HepG2 (cell line): Measurements from ENCODE around the gene UQCRC1. TPM values are rescaled to one million over a fixed set of nuclear protein-coding genes. Genes with fewer than 3 reads are reported as not detected.

Experiments
- E2F1 ChIP-seq: sonication (generic); formaldehyde crosslinking; IDR thresholded peaks from 2 replicates; pipeline ENCODE4 v1.5.0; 2020; ENCODE audit warnings: missing genetic modification reagents
- GABPB1 ChIP-seq: IDR thresholded peaks from 2 replicates; pipeline ENCODE4 v1.6.1; 2016; ENCODE audit warnings: mild to moderate bottlenecking, missing genetic modification reagents, moderate library complexity, missing compliant biosample characterization
- GATAD2A ChIP-seq: IDR thresholded peaks from 2 replicates; pipeline ENCODE4 v1.6.1; 2016
- HIC2 ChIP-seq: sonication (generic); formaldehyde crosslinking; IDR thresholded peaks from 2 replicates; pipeline ENCODE4 v1.9.0; 2022; ENCODE audit warnings: low read depth, missing genetic modification reagents
- HOXA7 ChIP-seq: sonication (generic); formaldehyde crosslinking; IDR thresholded peaks from 2 replicates; pipeline ENCODE4 v1.8.1; 2022; ENCODE audit warnings: mild to moderate bottlenecking, missing genetic modification reagents, moderate library complexity
- JUND ChIP-seq: sonication (generic); formaldehyde crosslinking; IDR thresholded peaks from 2 replicates; pipeline ENCODE4 v1.8.0; 2022; ENCODE audit warnings: mild to moderate bottlenecking, missing genetic modification reagents
- KDM1A ChIP-seq: IDR thresholded peaks from 2 replicates; pipeline ENCODE4 v1.6.1; 2016; ENCODE audit warnings: missing compliant biosample characterization
- KDM4B ChIP-seq: sonication (generic); formaldehyde crosslinking; IDR thresholded peaks from 2 replicates; pipeline ENCODE4 v1.4.0; 2020; ENCODE audit warnings: missing genetic modification reagents
- NFKB2 ChIP-seq: sonication (generic); formaldehyde crosslinking; IDR thresholded peaks from 2 replicates; pipeline ENCODE4 v1.4.0; 2020; ENCODE audit warnings: missing genetic modification reagents, borderline replicate concordance
- NFKBIZ ChIP-seq: IDR thresholded peaks from 2 replicates; pipeline ENCODE4 v1.6.1; 2018; ENCODE audit warnings: missing genetic modification reagents, missing compliant biosample characterization
- XRCC5 ChIP-seq: fragments of 200-400 bp; formaldehyde crosslinking; optimal IDR thresholded peaks from 2 replicates; pipeline ENCODE3; 2017; ENCODE audit warnings: mild to moderate bottlenecking, low read length
- ZBTB1 ChIP-seq: sonication (generic); formaldehyde crosslinking; IDR thresholded peaks from 2 replicates; pipeline ENCODE4 v1.4.0; 2020; ENCODE audit warnings: missing genetic modification reagents, borderline replicate concordance
- ZNF205 ChIP-seq: IDR thresholded peaks from 2 replicates; pipeline ENCODE4 v1.6.1; 2018; ENCODE audit warnings: missing biosample characterization, missing genetic modification reagents
- ZNF253 ChIP-seq: sonication (generic); formaldehyde crosslinking; IDR thresholded peaks from 2 replicates; pipeline ENCODE4 v1.8.0; 2022; ENCODE audit warnings: mild to moderate bottlenecking, missing genetic modification reagents, borderline replicate concordance
- ZNF354B ChIP-seq: sonication (generic); formaldehyde crosslinking; IDR thresholded peaks from 2 replicates; pipeline ENCODE4 v1.8.0; 2022; ENCODE audit warnings: mild to moderate bottlenecking, missing genetic modification reagents
- ZNF484 ChIP-seq: sonication (generic); formaldehyde crosslinking; IDR thresholded peaks from 2 replicates; pipeline ENCODE4 v1.5.1; 2020; ENCODE audit warnings: mild to moderate bottlenecking, low read depth, missing genetic modification reagents, borderline replicate concordance
- ZNF597 ChIP-seq: sonication (generic); formaldehyde crosslinking; IDR thresholded peaks from 2 replicates; pipeline ENCODE4 v1.5.0; 2020; ENCODE audit warnings: missing genetic modification reagents
- polyA plus RNA-seq, 8 experiments: library from polyadenylated mRNA; depleted of rRNA in 3 of 8; stranded (reverse) in 7 of 8; unstranded in 1 of 8; fragments of >200 nt; fragmentation: Illumina TruSeq in 4 of 8; extraction: Trizol in 4 of 8; gene quantifications; 2 replicates each; pipeline versions ENCODE4 v1.2.1 to v1.2.3, GENCODE V29; 2011 to 2016; ENCODE audit warnings: low read depth in 4 of 8, missing spikeins in 1 of 8, mixed read lengths in 1 of 8; ENCODE audit not compliant: insufficient read depth in 1 of 8
- total RNA-seq, 5 experiments: library from RNA; depleted of rRNA; stranded (reverse); fragments of >200 nt; fragmentation: Illumina TruSeq; extraction: Trizol; gene quantifications; 2 replicates each; pipeline ENCODE4 v1.2.3, GENCODE V29; 2016; ENCODE audit warnings: low read depth in 1 of 5
- TF ChIP-seq, protein P1 (sequence below): sonication (generic); formaldehyde crosslinking; IDR thresholded peaks from 2 replicates; pipeline ENCODE4 v1.5.0; 2020; ENCODE audit warnings: mild to moderate bottlenecking, missing genetic modification reagents, borderline replicate concordance

UQCRC1 gene
- total and polyA plus RNA-seq, 2 of the 13 experiments (the other 11 are each of a cell fraction or from before 2014, with no cell fraction given), result 316 to 680 TPM

DNA sequence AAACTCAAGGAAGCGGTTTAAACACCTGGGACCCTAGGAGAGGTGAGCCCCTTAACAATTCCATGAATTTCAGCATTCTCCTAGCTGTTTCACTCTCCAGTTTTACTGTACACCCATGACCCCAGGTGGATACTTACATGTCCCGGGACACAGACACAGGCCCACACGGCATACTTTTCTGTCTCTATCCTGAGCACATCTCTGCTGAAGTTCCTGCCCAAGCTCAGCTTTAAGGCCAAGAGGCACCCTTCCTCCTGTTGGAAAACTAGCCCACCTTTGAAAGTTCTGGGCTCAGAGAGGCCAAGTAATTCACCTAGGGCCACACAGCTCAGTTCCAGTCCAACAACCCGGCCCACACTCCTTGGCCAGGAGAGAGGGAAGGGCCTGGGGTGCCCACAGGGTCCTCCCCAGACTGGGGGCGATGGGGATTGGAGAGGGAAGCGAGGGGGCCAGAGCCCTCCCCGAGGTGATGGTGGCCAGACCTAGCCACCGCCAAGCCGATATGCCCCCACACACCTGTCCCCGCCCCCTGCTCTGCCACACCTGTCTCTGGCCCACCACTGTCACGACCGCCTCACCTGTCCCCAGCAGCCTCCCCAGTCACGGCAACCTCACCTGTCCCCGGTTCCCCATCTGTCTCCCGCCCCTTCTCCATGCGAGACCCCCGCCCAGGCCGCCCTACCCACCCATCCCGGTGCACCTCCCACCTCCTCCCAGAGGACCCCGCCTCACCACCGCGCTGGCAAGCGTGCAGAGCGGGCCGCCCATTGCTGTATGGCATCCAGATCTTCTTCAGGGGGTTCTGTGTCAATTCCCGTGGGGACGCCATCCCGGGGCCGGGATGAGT, 53.3 kb downstream of the UQCRC1 start (continued):
- TF ChIP-seq ZNF354B (CRISPR knock-in tag) (0 out of 2 replicates have a peak, but pooled peaks have one; percentile 37), ZBTB1 (CRISPR knock-in tag) (no peak), ZNF205 (CRISPR knock-in tag) (no peak), NFKB2 (CRISPR knock-in tag) (peak; percentile 59; the same call in 1 of the 2 replicates), ZNF484 (CRISPR knock-in tag) (no peak), HOXA7 (no peak), GATAD2A (no peak), JUND (CRISPR knock-in tag) (0 out of 2 replicates have a peak, but pooled peaks have one; percentile 20), HIC2 (no peak), KDM4B (CRISPR knock-in tag) (no peak; the same call in 1 of the 2 replicates), KDM1A (CRISPR knock-in tag) (peak; percentile 69; the same call in 1 of the 2 replicates), ZNF597 (no peak), E2F1 (no peak), ZNF253 (CRISPR knock-in tag) (no peak), NFKBIZ (CRISPR knock-in tag) (no peak), XRCC5 (no peak), GABPB1 (CRISPR knock-in tag) (no peak)
- TF ChIP-seq, protein P1, sequence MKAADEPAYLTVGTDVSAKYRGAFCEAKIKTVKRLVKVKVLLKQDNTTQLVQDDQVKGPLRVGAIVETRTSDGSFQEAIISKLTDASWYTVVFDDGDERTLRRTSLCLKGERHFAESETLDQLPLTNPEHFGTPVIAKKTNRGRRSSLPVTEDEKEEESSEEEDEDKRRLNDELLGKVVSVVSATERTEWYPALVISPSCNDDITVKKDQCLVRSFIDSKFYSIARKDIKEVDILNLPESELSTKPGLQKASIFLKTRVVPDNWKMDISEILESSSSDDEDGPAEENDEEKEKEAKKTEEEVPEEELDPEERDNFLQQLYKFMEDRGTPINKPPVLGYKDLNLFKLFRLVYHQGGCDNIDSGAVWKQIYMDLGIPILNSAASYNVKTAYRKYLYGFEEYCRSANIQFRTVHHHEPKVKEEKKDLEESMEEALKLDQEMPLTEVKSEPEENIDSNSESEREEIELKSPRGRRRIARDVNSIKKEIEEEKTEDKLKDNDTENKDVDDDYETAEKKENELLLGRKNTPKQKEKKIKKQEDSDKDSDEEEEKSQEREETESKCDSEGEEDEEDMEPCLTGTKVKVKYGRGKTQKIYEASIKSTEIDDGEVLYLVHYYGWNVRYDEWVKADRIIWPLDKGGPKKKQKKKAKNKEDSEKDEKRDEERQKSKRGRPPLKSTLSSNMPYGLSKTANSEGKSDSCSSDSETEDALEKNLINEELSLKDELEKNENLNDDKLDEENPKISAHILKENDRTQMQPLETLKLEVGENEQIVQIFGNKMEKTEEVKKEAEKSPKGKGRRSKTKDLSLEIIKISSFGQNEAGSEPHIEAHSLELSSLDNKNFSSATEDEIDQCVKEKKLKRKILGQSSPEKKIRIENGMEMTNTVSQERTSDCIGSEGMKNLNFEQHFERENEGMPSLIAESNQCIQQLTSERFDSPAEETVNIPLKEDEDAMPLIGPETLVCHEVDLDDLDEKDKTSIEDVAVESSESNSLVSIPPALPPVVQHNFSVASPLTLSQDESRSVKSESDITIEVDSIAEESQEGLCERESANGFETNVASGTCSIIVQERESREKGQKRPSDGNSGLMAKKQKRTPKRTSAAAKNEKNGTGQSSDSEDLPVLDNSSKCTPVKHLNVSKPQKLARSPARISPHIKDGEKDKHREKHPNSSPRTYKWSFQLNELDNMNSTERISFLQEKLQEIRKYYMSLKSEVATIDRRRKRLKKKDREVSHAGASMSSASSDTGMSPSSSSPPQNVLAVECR, result peak; percentile 62
